Posterior cingulate gyrus (tissue), 11 donors: ENCODE results near the gene NPIPB8.
"Not testable (repeated sequence)": the region's sequence is repeated elsewhere in the genome, so short reads cannot be mapped to it uniquely, and the experiment has no call there.

Experiments used
- DNase-seq, 10 donors: peaks; one replicate each; pipeline versions ENCODE4 v3.0.0 to v3.0.0-alpha.2; 2020 to 2021; ENCODE audit warnings: mixed read lengths in 3 of 10
- intact Hi-C: fragments of 100-400 bp; cut with DNase I; formaldehyde crosslinking; loops from one replicate; pipeline ENCODE4 v1.15.1; 2023

The NPIPB8 gene

DNA sequence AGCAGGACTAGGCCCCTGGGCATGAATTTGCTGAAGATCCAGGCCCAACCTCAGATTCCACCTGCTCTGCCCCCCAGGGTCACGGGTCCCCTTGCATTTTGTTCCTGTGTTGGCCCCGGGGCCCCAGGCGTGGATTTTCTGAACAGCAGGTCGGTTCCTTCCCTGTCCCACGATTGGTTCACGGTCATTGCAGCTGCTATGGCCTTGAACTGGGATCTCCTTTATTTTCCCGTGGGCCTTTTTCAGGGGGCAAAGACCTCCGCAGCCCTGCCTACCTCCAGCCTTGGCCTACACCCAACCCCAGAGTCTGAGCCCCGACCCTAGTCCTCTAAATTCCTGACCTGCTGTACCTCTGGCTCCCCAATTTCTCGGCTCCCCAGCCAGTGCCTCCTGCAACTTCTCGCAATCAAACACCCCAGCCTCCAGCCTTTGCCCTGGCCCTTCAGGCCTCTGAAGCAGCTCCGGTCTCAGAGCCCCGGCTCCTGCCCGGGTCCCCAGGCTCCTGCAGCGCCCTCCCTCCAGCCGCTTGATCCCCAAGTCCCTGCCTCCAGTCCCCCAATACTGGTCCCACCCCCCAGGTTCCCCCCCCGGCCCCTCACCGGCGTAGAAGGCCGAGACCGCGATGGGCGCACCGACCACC lies 15.2 kb upstream of the NPIPB8 start:
- not testable (repeated sequence) for DNase-seq

DNA sequence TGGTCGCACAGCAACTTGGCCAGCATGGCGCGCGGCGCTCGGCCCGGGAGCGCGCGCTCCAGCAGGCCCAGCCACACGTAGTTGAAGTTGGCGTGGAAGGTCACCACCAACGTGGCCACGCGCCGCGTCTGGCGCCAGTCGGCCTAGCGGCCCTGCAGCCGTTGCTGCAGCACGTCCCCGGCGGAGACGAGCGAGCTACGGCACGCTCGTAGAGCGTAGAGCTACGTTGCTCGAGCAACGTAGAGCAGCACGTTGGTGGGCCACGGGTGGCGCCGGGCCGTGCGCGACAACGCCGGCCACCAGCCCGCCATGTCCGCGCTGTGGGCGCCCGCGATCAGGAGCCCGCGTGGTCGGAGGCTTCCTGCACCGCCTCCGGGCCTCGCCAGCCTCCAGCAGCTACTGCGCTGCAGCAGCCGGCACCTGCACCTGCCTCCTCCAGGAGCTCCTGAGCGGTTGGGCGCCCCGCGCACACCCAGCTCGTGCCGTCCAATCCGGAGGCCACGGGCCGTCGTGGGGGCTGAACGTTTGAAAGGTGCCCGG lies 14.6 kb upstream of the NPIPB8 start:
- peak in 9 of 10 donors; percentile 19 to 94 (median 53) for DNase-seq
- intact Hi-C loops, result no loop called here

More for the DNA sequence above, 15.2 kb upstream of the NPIPB8 start:
- intact Hi-C loops, result not testable (repeated sequence)

DNA sequence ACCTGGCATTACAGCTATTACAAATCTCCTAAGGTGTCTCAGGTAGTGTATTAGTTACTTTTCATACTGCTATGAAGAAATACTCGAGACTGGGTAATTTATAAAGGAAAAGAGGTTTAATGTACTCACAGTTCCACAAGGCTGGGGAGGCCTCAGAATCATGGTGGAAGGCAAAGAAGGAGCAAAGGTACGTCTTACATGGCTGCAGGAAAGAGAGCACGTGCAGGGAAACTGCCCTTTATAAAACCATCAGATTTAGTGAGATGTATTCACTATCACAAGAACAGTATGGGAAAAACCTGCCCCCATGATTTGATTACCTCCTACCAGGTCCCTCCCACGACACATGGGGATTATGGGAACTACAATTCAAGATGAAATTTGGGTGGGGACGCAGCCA lies 7.0 kb upstream of the NPIPB8 start:
- intact Hi-C loops, DNase-seq: not testable (repeated sequence)

DNA sequence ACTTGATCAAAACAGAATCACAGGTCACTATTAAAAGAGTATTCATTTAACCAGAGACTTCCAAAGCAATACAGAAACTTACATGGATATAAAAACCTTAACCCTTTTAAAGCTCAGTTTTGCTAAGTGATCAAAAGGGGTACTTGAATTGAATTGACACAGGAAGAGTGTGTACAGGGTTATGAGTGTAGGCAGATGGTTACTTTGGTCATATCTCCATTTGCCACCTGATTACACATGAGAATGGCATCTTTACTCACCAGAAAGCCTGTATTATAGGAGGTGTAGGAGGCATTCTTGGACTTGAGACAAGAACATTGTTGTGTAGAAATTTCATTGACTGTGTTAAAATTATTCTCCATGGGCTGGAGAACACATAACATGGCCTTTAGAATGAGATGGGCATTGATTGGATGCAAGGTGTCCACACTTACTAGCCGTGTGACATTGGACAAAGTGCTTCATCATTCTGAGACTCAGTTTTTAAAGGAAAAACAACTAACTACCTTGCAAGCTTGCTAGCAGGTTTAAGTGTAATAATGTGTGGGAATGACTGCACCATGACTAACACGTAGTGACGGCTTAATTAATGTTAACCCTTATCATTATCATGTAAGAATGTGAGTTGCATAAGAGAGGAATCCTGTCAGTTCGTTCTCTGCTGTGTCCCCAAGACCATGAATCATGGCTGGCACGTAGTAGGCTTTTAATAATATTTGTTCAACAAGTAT lies 1.6 kb upstream of the NPIPB8 start:
- intact Hi-C loops, result not testable (repeated sequence)

DNA sequence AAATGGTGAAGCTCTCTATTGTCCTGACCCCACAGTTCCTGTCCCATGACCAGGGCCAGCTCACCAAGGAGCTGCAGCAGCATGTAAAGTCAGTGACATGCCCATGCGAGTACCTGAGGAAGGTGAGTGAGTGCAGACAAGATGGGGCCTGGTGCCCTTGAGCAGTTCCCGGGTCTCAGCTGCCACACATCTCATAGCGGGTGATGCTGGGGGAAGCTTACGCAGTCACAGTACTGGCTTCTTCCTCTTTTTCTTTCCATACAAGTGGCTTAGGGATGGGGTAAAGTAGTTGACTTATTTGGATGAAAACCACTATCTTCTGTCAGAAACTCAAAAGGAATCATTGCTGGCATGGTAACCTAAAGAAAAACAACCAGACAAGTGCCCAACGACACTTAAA lies 494 bp downstream of the NPIPB8 start:
- DNase-seq, intact Hi-C loops: not testable (repeated sequence)

More for the DNA sequence above, 1.6 kb upstream of the NPIPB8 start:
- DNase-seq, result not testable (repeated sequence)

DNA sequence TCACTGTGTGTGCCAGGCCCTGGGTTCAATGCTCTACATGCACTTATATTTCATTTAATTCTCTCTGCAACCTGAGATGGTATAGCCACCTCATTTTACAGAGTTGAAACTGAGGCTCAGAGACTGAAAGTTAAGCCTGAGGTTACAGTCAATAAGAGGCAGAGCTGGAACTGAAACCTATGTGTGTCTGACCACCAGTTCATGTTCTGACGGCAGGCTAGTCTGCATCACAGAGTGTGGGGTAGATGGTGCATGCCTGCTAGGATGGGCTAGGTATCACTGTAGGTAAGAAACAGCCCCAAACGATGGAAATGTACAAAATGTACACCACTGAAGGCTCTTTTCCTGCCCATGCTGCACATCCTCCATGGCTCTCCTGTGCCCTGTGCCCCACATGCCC lies 2.1 kb downstream of the NPIPB8 start:
- intact Hi-C loops, DNase-seq: not testable (repeated sequence)

DNA sequence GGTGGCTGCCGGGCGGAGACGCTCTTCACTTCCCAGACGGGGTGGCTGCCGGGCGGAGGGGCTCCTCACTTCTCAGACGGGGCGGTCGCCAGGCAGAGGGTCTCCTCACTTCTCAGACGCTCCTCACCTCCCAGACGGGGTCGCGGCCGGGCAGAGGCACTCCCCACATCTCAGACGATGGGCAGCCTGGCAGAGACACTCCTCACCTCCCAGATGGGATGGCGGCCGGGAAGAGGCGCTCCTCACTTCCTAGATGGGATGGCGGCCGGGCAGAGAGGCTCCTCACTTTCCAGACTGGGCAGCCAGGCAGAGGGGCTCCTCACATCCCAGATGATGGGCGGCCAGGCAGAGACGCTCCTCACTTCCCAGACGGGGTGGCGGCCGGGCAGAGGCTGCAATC lies 28.4 kb downstream of the NPIPB8 start:
- peak in 2 of 10 donors; percentile 37 to 39 for DNase-seq
- intact Hi-C loops, result not testable (repeated sequence)

DNA sequence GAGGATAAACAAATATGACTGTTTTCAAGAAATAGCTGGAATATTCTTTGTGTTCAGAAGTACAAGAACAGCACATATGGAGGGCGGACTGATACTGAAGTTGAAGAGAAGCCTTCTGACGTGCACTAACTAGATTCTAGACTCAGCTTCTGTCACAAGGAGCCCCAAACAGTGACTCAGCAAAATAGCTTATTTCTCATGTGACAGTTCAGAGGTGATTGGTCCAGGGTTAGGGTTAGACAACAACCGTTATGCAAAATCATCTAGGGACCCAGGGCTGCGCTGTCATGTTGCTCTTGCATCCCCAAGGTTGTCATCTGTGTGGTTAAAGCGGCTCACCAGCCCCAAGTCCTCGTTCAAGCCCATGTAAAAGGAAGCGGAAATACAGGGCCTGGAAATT lies 29.6 kb downstream of the NPIPB8 start:
- DNase-seq, intact Hi-C loops: not testable (repeated sequence)

DNA sequence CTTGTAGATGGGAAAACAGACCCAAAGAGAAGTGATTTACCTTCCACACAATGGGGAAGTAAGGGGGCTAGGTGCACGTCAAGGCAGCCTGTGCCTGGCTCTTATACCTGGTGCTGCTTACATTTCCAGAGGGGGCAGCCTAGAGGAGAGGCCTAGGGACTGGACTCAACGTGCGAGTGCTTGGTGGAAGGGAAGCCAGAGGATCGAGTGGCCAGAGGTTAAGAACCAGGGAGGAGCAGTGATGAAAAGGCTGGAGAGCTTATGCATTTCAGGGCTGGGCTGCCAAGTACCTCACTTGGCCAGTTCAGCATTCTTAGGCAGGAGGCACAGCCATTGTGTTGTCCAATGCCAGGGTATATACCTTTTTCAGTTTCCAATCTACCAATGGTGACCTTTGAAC lies 30.3 kb downstream of the NPIPB8 start:
- intact Hi-C loops, DNase-seq: not testable (repeated sequence)

DNA sequence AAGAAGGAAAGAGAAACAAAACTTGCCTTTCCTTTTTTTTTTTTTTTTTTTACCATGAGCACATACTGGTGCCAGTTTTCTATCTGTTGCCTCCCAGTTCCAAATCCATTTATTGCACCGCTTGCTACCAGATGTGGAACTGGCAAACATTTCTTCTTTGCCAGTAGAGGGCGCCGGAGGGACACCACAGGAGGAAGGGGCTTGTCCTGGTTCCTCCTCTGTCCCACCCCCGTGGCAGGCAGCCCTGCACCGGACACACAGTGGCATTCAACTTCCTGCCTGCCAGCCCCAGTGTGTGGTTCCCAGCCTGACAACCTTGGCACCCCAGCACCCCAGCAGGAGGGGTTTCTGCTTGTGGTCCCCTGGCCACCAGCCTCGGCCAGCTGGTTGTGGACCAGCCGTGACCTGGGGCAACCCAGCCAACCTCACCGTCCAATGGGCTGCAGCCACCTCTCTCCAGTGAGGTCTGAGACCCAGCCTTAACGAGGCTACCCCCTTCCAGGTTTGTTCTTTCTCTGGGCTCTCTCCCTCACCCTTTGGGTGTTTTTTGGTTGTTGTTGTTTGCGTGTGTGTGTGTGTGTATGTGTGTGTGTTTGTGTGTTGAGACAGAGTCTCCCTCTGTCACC lies 50.6 kb downstream of the NPIPB8 start:
- intact Hi-C loops, DNase-seq: not testable (repeated sequence)

DNA sequence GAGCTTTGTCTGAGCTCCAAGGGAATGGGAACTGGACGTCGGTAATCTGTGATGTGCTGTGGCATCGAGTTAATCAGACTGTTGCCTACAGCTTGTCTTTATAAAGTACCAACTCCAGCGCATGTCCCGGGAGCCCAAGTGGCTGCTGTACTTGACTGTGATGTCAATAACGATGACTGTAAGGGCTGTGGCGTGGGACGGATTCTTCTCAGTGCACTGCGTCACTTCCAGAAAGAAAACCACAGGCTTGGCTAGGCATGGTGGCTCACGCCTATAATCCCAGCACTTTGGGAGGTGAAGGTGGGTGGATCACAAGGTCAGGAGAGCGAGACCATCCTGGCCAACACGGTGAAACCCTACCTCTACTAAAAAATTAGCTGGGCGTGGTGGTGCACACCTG lies 51.6 kb downstream of the NPIPB8 start:
- DNase-seq, intact Hi-C loops: not testable (repeated sequence)

DNA sequence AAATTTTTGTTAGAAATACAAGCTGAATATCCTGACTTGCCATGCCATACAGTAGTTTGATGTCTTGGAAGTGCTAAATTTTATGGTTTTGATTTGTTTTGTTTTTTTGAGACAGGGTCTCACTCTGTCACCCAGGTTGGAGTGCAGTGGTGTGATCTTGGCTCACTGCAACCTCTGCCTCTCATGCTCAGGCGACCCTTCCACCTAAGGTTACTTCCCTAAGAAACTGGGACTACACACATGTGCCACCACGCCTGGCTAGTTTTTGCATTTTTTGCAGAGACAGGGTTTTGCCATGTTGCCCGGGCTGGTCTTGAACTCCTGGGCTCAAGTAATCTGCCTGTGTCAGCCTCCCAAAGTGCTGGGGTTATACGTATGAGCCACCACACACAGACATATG lies 53.9 kb downstream of the NPIPB8 start:
- intact Hi-C loops, result not testable (repeated sequence)
- DNase-seq, result peak in 1 of 10 donors; percentile 25

DNA sequence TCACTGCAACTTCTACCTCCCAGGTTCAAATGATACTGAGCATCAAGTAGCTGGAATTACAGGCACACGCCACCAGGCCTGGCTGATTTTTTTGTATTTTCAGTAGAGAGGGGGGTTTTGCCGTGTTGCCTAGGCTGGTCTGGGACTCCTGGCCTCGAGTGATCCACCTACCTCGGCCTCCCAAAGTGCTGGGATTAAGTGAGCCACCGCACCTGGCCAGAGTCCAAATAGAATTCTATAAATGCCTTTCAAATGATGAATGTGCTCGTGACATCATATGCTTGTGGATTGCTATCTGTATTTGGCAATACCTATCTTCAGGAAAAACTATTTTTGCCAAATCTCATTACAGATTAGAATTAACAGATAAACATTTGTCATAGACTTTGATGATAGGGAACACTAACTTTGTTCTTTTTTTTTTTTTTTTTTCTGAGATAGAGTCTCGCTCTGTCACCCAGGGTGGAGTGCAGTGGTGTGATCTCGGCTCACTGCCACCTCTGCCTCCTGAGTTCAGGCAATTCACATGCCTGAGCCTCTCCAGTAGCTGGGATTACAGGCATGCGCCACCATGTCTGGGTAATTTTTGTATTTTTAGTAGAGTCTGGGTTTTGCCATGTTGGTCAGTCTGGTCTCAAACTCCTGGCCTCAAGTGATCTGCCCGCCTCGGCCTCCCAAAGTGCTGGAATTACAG lies 55.5 kb downstream of the NPIPB8 start:
- DNase-seq, intact Hi-C loops: not testable (repeated sequence)

DNA sequence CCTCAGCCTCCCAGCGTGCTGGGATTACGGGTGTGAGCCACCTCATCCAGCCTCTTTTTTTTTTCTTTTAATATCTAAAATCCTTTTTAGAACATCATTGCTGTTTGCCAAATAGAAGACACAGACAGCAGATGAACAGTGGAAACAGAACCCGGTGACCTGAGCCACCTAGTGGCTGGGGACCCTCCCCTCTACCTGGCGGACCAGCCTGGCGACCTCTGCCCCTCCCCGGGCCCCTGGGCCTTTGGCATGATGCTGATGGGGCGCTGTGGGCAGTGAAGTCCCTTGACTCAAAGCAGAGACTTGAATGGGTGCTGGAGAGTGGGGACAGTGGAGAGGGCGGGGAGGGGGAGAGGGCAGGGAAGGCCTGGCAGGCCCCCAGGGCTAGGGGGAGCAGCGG lies 61.9 kb downstream of the NPIPB8 start:
- DNase-seq, intact Hi-C loops: not testable (repeated sequence)

DNA sequence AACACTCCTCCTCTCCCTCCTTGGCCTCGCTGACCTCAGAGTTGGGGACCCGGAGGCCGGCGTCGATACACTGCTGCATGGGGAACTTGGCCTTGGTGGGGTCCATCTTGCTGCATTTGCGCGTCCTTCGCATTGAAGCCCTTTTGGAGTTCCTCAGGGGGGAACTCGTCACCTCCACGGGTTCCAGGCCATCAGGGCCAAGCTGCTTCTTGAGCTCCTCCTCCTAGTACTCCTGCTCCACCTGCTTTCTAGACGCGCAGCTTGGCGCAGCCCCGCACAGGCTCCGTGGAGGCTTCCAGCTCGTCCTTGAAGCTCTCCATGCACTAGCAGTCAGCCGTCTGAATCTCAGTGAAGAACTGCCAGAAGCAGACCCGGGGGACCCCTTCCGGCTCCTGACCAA lies 62.5 kb downstream of the NPIPB8 start:
- DNase-seq, result peak in 3 of 10 donors; percentile 26 to 64 (median 51)
- intact Hi-C loops, result not testable (repeated sequence)

DNA sequence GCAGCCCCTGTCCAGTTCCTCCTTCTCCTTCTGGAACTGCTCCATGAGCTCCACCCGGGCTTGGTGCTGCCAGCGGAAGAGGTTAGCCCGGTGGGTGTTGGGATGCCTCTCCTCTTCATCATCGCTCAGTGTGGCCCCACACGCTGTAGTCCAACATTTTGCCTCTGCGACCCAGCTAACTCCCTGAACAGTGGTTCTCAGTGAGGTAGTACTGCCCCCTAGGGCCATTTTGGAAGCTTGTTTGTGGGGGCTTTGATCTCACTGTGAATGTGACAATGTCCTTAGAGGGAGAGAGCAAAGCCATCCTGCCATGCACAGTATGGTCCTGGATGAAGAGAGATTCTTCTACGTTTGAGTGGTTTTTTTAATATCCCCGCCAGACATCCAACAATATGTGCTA lies 63.5 kb downstream of the NPIPB8 start:
- intact Hi-C loops, DNase-seq: not testable (repeated sequence)

DNA sequence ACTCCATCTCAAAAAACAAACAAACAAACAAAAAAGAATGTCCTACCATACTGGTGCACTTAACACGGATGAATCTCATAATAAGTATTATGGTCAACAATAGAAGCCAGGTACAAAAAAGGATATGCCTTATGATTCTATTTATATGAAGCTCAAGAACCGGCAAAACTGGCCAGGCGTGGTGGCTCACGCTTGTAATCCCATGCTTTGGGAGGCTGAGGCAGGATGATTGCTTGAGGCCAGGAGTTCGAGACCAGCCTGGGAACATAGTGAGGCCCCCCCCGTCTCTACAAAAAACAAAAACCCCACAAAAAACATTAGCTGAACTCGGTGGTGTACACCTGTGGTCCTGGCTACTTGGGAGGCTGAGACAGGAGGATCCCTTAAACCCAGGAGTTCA lies 66.4 kb downstream of the NPIPB8 start:
- peak in 1 of 10 donors; percentile 37 for DNase-seq
- intact Hi-C loops, result not testable (repeated sequence)
